RWPE2 (cell line): ENCODE measurements around the gene ESPN.
"Not testable (repeated sequence)": the region's sequence is repeated elsewhere in the genome, so short reads cannot be mapped to it uniquely, and the experiment has no call there.

Experiments
- ATAC-seq: fragments of 200-7000 bp; cut with Tn5 transposase; 3 replicates; pipeline ENCODE4 v1.9.1; 2021; ENCODE audit warnings: low read depth
- DNase-seq: peaks from one replicate; pipeline ENCODE4 v3.0.0-alpha.2; 2020; ENCODE audit warnings: low spot score
- H3K27ac ChIP-seq: fragments of 450-650 bp; 2 replicates; pipeline ENCODE4 v1.5.1; 2017; ENCODE audit warnings: mild to moderate bottlenecking; ENCODE audit not compliant: poor library complexity, severe bottlenecking
- H3K27me3 ChIP-seq: fragments of 250-450 bp; sonication (Bioruptor Pico); 2 replicates; pipeline ENCODE4 v1.5.1; 2021; ENCODE audit warnings: mild to moderate bottlenecking, moderate library complexity; ENCODE audit not compliant: insufficient read depth, poor library complexity, severe bottlenecking
- H3K36me3 ChIP-seq: fragments of 250-450 bp; sonication (Bioruptor Pico); 2 replicates; pipeline ENCODE4 v1.5.1; 2020; ENCODE audit warnings: low read depth, mild to moderate bottlenecking, moderate library complexity
- H3K4me1 ChIP-seq: fragments of 250-450 bp; sonication (Bioruptor Pico); 2 replicates; pipeline ENCODE4 v1.5.1; 2021; ENCODE audit warnings: mild to moderate bottlenecking, moderate library complexity; ENCODE audit not compliant: insufficient read depth, poor library complexity, severe bottlenecking
- H3K4me3 ChIP-seq: fragments of 250-450 bp; sonication (Bioruptor Pico); 2 replicates; pipeline ENCODE4 v1.5.1; 2021; ENCODE audit warnings: mild to moderate bottlenecking, moderate library complexity; ENCODE audit not compliant: severe bottlenecking
- H3K9me3 ChIP-seq: fragments of 250-450 bp; sonication (Bioruptor Pico); 2 replicates; pipeline ENCODE4 v1.5.1; 2021; ENCODE audit warnings: mild to moderate bottlenecking, moderate library complexity; ENCODE audit not compliant: severe bottlenecking
- TF ChIP-seq, protein P1 (sequence below): fragments of 450-650 bp; IDR thresholded peaks from one replicate; pipeline ENCODE4 v1.5.1; 2017; ENCODE audit warnings: mild to moderate bottlenecking, moderate library complexity; ENCODE audit not compliant: poor library complexity, severe bottlenecking

ESPN gene

DNA sequence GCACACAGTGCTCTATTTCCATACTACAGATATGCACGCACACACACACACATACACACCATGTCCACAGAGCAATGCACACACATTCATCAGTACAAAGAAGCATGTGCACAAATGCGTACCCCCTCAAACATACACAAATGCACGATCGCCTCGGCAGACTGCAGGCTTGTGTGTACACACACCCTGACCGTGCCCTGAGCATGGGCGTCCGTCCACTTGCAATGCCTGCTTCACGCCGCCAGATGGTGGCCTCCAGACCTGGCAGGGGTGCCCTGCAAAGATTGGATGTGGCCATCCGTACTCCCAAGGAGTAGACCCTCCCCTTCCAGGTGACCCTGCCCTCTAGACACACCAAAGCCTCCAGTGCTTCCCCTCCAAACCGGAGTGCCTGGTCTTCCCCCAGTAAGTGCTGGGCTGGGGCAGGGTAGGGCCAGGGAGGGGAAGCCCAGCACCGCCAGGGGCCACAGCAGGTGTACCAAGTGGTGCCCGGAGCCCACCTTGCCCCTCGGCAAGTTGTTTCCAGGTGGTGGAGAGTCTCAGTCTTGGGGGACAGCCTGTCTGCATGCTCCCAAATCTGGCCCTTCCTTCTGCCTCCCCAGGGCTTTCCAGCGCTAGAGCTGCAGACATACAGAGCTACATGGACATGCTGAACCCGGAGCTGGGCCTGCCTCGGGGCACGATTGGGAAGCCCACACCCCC, 20.6 kb downstream of the ESPN start:
- Histone ChIP-seq H3K27ac (no peak overlapping the region), H3K9me3 (no peaks in the 10 kb centered on the region), H3K4me1 (no peaks in the 10 kb centered on the region), H3K4me3 (no peak overlapping the region), H3K27me3 (peaks cover 29% of the 10 kb centered on the region), H3K36me3 (no peaks in the 10 kb centered on the region)
- no peak for DNase-seq
- ATAC-seq, result peak; percentile 11; the same call in 1 of the 3 replicates
- TF ChIP-seq, protein P1, sequence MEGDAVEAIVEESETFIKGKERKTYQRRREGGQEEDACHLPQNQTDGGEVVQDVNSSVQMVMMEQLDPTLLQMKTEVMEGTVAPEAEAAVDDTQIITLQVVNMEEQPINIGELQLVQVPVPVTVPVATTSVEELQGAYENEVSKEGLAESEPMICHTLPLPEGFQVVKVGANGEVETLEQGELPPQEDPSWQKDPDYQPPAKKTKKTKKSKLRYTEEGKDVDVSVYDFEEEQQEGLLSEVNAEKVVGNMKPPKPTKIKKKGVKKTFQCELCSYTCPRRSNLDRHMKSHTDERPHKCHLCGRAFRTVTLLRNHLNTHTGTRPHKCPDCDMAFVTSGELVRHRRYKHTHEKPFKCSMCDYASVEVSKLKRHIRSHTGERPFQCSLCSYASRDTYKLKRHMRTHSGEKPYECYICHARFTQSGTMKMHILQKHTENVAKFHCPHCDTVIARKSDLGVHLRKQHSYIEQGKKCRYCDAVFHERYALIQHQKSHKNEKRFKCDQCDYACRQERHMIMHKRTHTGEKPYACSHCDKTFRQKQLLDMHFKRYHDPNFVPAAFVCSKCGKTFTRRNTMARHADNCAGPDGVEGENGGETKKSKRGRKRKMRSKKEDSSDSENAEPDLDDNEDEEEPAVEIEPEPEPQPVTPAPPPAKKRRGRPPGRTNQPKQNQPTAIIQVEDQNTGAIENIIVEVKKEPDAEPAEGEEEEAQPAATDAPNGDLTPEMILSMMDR, result peak; percentile 43

DNA sequence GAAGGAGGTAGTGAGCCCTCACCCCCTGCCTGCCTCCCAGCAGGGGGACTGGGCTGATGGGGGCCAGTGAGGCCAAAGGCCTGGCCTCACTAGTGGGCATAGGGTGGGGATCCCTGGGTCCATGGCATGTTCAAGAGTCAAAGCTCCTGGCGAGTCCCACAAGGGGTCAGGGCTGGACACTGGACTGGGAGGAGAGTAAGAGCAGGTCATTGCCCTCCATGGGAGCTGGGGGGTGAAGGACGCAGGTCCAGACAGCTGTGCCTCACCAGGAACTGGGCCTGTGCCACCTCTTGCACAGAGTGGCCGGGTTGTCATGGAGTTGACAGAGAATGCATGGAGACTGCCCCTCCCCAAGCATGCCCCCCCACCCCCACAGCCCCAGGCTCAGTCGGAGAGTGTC, 21.4 kb downstream of the ESPN start:
- not testable (repeated sequence) for ATAC-seq

DNA sequence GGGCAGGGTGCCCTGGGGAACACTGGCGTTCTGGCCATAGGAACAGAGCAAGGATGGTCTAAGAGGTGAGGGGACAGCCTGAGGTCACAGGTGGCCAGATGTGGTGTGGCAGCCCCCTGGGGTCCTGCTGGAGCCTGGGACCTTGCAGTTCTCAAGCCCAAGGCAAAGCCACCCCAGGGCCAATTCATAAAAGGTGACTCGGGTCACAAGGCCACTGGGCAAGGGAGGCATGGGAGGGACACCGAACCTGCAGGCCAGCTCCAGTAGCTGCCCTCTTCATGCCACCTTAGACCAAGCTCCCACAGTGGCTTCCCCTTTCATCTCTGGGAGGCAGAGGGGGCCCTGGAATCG, 22.1 kb downstream of the ESPN start:
- no peak for DNase-seq
- no peak overlapping the region for H3K27ac ChIP-seq
- H3K4me3 ChIP-seq, result no peak overlapping the region
- TF ChIP-seq, protein P1, result no peak
- no peaks in the 10 kb centered on the region for H3K4me1 ChIP-seq
- no peaks in the 10 kb centered on the region for H3K9me3 ChIP-seq
- H3K36me3 ChIP-seq, result no peaks in the 10 kb centered on the region
- no peak for ATAC-seq
- H3K27me3 ChIP-seq, result peaks cover 29% of the 10 kb centered on the region

More for the DNA sequence above, 21.4 kb downstream of the ESPN start:
- peaks cover 29% of the 10 kb centered on the region for H3K27me3 ChIP-seq
- H3K4me1 ChIP-seq, H3K4me3 ChIP-seq, H3K27ac ChIP-seq, DNase-seq, H3K9me3 ChIP-seq, H3K36me3 ChIP-seq: not testable (repeated sequence)

DNA sequence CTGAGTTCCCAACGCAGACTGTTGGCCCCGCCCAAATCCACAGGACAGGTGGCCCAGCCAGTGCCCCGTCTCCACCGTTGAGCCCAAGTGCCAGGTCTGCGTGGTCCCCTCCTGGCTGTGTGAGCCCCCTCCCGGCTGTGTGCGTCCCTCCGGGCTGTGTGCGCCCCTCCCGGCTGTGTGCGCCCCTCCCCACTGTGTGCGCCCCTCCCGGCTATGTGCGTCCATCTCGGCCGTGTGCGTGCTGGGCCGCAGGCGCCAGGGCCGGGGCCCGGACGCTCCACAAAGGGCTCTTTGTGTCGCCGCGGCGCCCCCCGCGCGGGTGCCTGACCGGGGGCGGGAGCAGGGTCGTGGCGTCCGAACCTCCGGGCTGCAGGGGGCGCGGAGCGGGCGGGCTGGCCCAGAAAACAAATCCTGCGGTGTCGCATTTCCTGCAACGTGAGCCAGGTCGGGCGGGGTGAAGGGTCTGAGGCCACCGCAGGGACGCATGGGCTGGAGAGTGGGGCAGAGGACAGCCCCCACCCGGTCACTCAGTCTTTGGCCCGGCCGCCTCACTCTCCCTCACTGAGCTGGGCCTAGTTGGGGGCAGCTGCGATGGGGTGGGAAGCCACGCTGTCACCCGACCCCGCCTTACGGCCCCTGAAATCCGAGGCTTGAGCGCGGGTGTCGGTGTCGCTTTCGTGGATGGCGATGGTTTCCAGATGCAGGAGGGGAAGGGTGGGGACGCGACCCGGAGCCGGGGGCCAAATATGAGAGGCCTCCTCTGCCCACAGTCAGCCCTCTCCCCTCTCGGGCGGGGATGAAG, 22.6 kb downstream of the ESPN start:
- Histone ChIP-seq H3K4me3 (no peak overlapping the region), H3K36me3 (no peaks in the 10 kb centered on the region), H3K27ac (no peak overlapping the region), H3K9me3 (no peaks in the 10 kb centered on the region), H3K27me3 (peaks cover 29% of the 10 kb centered on the region), H3K4me1 (no peaks in the 10 kb centered on the region)
- no peak for DNase-seq
- ATAC-seq, result no peak
- TF ChIP-seq, protein P1, result no peak

DNA sequence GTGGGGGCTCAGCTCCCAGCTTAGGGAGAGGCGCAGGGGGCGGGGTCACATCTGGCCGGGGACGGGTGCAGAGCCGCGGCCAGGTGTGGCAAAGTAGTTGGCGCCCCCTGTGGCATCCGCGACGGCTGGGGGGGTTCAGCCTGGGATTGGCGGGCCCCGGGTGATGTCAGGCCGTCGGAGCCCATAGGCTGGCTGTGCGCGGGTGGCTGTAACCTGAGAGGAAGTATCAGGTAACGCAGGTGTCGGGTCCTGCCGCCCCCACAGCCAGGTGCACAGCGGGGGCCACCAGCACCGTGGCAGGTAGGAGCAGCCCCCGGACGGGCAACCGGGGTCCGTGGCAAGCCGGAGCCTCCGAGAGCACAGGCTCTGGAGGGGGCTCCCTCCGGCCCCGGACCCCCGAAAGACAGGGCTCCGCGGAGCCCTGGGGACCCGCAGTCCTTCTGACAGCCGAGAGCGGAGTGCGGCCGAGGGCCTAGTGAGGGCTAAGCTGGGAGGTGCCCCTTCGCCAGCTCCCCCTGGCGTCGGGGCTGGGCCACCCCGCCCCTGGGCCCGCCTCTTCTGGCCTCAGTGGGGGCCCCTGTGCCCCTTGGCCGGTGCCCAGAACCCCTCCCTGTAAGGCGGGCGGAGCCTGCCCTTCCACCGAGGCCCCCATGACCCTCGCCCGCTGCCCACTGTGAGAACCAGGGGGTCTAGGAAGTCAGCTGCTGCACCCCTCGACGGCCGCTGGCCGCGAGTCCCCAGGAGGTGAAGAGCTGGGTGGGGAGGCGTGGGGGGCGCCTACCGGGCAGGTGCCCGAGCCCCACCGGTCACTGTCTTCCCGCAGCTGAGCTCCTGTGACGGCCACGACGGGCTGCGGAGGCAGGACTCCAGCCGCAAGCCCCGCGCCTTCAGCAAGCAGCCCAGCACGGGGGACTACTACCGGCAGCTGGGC, 23.5 kb downstream of the ESPN start:
- Histone ChIP-seq H3K9me3 (no peaks in the 10 kb centered on the region), H3K4me1 (no peaks in the 10 kb centered on the region), H3K27me3 (peaks cover 29% of the 10 kb centered on the region), H3K4me3 (peak overlapping the region; percentile 6), H3K27ac (no peak overlapping the region), H3K36me3 (no peaks in the 10 kb centered on the region)
- TF ChIP-seq, protein P1, result peak; percentile 16
- ATAC-seq (peak; percentile 62), DNase-seq (no peak)
